Measurements from ENCODE around the gene HOXD3.

GRCh38 chr2:176181551-176181950 lies 24.4 kb downstream of the HOXD3 start:
- no peak for TF ChIP-seq CTCF (optimal IDR thresholded peaks at IDR 0.05 in 1 of 3, IDR thresholded peaks at IDR 0.05 in 1 of 3, conservative IDR thresholded peaks at IDR 0.05 in 1 of 3; ENCODE audit: extremely low read depth in 1 of 3, insufficient read depth in 2 of 3, low read length in 3 of 3)
- TF ChIP-seq EZH2 (IDR thresholded peaks at IDR 0.05; ENCODE audit: low read length), result no peak

All from keratinocyte (primary cell).